GM18526 (cell line): ENCODE measurements around the gene CMKLR1.

Experiments
- POLR2A ChIP-seq: IDR thresholded peaks from 3 replicates; pipeline ENCODE4 v1.6.1; 2011; ENCODE audit not compliant: insufficient read length; ENCODE audit errors: extremely low read depth

Gene CMKLR1

GRCh38 chr12:108257004-108257403 lies 82.1 kb downstream of the CMKLR1 start:
- no peak for TF ChIP-seq POLR2A

- no peak for TF ChIP-seq POLR2A
Observed at GRCh38 chr12:108255252-108255602, 83.9 kb downstream of the CMKLR1 start.

DNA sequence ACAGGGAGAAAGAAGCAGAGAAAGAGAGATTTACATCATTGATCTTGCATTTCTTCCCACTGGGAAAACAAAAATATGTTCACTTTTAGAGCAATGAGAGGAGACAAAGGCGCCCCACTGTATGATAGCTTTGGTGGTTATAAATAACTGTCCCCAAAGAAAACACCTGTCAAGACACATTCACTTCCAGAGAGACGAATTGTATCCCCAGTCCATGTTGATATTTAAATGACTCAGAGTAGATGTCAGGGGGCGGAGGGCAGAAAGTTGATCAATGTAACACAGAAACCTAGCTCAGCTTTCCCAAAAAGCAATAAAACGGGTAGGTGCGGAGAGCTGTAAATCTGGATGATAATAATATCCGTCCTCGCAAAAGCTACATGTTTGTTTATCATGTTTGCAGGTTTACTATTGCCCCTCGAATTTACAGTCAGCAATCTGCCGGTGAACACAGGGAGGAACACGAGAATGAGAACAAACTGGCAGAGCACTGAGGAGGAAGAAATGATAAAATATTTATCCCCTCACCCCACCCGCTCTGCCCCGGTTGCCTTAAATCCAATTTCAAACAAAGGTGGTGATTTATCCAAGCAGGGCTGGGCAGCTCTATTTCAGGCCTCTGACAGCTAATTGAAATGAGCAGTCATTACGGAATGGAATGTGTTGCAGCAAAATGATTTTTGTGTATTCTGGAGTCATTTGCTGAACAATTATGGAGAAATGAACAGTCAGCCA lies 84.4 kb downstream of the CMKLR1 start:
- TF ChIP-seq POLR2A, result no peak

DNA sequence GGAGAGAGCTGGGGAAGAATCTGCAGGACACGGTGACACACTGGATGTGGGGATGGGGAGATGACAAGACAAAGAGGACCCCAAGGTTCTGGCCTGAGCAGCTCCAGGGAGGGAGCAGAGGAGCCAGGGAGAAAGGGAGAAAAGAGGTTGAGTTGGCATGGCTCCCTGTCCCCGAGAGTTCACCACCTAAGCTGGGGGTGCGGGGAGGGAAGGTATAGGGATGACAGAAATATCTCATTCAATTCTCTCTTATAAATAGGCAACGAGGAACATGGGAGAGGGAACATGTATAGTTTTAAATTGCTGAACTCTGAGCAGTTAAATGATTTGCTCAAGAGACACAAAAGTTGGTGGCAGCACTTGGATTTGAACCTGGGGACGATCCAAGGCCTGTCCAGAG lies 85.1 kb downstream of the CMKLR1 start:
- no peak for TF ChIP-seq POLR2A

DNA sequence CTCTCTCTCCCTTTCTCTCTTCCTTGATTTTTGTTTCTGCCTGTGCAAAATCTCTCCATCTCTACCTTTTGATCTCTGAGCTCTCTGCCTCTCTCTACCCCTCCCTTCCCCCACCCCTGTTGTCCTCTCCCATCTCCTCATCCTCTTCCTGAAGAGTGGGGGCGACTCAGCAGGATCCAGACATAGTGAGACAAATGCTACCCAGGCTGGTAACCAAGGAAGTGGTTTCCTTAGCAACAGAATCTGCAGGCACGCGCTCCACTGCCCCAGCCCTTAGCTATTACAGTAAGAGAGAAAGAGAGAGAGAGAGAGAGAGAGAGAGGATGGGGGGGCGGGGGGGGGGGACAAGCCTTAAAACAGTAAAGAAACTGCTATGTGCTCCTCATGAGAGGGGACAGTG lies 85.6 kb downstream of the CMKLR1 start:
- TF ChIP-seq POLR2A, result no peak

- TF ChIP-seq POLR2A, result no peak
Observed at GRCh38 chr12:108252523-108252922, 86.6 kb downstream of the CMKLR1 start.

DNA sequence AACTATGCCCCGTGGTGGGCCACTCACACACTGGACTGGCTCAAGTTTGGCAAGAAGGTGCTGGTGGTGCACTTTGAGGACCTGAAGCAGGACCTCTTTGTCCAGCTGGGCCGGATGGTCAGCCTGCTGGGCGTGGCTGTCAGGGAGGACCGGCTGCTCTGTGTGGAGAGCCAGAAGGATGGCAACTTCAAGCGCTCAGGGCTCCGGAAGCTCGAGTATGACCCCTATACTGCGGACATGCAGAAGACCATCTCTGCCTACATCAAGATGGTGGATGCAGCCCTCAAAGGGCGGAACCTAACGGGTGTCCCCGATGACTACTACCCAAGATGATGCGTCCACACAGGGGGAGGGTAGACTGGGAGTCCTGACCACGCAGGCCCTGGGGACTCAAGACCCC lies 91.1 kb downstream of the CMKLR1 start:
- no peak for TF ChIP-seq POLR2A

DNA sequence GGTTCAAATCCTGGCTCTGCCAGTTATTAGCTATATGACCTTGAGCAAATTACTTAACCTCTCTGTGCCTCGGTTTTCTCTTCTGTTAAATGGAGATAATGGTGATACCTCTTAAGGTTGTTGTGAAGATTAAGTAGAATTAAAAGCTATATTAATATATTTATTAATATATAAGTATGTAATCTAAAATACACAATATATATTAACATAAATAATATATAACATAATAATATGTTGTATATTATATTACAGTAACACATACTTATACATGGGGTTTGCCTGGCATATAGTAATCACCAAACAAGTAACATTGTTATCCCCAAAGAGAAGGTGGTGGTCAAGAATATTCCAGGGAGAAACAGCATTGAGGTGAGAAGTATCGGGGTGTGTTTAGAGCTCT lies 92.0 kb downstream of the CMKLR1 start:
- TF ChIP-seq POLR2A, result no peak

GRCh38 chr12:108241986-108242703 lies 97.0 kb downstream of the CMKLR1 start:
- TF ChIP-seq POLR2A, result no peak

DNA sequence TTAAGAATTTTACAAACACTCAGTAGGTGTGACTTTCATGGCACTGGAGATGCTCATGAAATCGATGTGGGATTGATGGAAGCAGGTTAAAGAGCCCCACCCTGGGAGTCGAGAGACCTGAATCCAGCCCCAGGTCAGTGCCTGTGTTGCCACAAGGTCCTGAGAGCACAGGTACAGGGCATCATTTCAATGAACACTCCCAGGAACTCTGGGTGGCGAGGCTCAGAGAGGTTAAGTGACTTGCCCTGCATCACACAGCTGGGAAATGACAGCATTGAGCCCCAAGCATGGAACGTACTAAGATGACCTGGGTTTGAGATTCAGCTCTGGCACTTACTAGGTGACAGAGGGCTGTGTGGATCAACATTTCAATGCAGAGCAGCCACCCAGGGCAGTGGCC lies 98.2 kb downstream of the CMKLR1 start:
- TF ChIP-seq POLR2A, result no peak

DNA sequence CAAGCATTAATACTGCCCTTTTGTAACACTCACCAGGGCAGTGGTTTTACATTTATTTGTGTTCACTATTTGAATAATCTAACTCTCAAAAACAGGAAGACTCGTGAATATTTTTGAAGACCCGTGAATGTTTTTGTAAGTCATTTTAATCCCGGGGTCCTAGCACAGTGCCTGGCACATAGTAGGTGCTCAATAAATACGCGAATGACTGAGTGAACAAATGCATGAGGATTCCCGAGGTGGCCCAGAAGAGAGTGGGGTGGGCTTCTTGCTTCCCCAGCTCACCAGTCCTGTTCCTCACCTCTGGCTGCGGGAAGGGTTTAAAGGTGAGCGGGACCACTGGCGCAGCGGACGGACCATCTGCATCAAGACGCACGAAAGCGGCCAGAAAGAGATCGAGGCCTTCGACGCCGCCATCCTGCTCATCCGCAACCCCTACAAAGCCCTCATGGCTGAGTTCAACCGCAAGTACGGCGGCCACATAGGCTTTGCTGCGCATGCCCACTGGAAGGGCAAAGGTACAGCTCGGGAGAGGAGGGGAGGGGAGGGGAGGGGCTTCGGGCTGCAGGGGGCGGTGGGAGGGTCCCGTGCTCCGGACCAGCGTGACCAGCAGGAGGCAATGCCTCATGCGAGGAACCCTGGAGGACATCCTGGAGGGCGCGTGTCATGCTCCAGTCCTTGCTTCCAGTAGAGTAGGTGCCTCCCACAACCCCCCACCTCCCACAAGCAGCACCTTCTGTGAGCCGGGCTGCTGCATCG lies 98.9 kb downstream of the CMKLR1 start:
- TF ChIP-seq POLR2A, result no peak

- no peak for TF ChIP-seq POLR2A
Observed at GRCh38 chr12:108239378-108239777, 99.7 kb downstream of the CMKLR1 start.

DNA sequence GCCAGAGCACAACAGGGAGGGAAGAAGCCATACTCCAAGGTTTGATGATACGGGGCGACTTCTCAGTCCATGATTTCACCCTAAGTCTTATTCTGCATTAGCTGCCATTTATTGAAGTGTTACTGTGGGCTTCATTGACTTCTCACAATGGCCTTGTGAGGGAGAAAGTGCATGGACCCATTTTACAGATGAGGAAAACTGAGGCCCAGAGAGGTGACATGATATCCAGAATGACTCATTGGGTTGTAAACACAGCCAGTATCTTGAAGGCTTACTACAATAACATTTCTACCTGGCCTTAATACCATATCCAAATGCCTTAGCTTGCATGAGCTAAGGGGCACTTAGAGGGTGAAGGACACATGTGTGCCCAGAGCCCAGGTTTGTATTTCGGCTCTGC lies 100.6 kb downstream of the CMKLR1 start:
- no peak for TF ChIP-seq POLR2A
